ENCODE results near the gene RPL35.
A peak's percentile ranks its signal among the peaks of the same experiment; 100 is the strongest.

The RPL35 gene

DNA sequence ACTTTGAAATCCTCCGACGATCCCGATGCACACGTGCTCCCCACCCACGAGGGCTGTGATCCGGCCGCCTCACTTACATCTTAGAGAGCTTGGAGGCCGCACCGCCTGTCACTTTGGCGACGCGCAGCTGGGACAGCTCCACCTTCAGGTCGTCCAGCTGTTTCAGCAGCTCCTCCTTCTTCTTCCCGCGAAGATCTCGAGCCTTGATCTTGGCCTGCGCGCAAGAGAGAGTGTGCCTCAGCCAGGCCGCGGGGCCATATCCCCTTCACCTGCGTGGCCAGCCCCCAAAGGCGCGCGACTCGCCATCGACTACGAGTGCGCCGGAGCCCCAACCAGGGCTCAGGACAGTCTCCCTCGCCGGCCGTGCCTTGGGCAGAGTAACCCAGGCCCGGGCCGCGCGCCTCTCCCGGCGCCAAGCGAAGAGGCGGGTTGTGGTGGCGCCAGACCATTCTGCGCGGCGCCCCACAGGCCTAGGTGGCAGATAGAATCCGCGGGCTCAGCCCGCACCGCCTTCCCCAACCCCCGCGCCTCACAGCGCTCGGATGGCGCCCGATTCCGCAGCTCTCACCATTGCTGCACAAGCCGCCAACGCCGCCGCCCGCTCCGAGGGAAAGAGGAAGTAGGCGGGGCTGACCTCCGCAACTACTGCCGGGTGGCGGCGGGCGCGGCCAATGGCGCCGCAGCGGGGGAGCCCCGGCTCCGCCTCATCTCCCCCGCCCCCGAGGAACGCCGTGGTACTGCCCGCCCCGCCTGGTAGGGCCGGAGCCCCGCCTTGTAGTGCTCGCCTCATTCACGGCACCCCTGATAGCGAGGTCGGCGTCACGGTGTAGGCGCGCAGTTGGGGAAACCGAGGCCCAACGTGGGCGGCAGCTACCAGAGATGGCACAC, at the start of gene RPL35, which contains the start of gene ARPC5L:
Gene RPL35, minus strand, starts transcription at position 616 of the 888 bp plus-strand sequence. Its CDS starts 45 bp downstream, at position 571.
Gene ARPC5L, plus strand, starts transcription at position 789 of the 888 bp plus-strand sequence. CDS start 7,161 bp downstream, outside the sequence.
- DNase-seq: peak; percentile 89 to 95 (median 94)

DNA sequence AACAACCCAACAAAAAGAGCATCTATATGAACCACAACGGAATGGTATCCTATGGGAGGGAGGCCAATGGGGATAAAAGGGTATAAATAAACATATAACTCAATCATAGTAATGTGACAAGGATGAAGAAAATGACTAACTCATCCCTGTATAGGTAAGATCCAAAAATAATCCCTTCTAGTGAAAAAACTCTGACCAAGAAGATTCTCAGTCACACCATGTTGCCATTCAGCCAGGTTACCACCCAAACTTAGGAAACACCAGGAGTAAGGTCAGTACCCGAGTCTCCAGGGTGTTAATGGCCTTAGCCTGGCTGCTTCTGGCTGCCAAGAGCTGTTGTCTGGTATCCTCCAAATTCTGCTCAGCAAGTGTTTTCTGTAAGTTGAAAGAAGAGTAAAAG, 46.3 kb upstream of the RPL35 start:
- DNase-seq: no peak

GRCh38 chr9:124906966-124907365, 45.2 kb upstream of the RPL35 start:
- DNase-seq: no peak

DNA sequence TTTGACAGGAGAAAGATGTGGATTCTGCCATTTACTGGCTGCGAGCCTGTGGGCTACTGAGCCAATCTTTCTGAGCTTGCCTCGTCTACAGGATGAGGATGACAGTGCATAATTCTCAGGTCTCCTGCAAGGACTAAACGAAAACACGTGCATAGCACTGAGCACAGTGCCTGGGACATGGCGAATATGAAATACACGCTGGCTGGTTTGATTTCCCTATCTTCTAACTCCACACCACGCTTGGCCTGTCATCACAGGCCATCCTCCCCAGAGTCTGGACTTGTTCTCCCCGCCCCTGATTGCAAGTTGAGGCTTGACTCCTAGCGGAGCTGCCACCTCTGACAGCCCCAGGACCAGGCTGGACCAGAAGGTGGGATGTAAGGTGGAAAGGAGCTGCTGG, 38.1 kb upstream of the RPL35 start:
- no peak for DNase-seq

- no peak for DNase-seq
These were observed 36.1 kb upstream of the RPL35 start for GRCh38 chr9:124897570-124898460.

DNA sequence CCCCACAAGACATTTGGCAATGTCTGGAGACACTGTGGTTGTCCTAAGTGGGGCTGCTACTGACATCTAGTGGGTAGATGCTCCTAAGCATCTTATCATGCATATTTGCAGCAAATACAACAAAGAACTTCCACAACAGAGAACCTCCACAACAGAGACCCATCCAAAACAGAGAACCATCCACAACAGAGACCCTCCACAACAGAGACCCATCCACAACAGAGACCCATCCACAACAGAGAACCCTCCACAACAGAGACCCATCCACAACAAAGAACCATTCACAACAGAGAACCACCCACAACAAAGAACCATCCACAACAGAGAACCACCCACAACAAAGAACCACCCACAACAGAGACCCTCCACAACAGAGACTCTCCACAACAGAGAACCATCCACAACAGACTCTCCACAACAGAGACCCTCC, 33.0 kb upstream of the RPL35 start:
- peak; percentile 28 to 87 (median 62) for DNase-seq

- no peak for DNase-seq
These were observed 32.4 kb upstream of the RPL35 start for GRCh38 chr9:124894035-124894740.

DNA sequence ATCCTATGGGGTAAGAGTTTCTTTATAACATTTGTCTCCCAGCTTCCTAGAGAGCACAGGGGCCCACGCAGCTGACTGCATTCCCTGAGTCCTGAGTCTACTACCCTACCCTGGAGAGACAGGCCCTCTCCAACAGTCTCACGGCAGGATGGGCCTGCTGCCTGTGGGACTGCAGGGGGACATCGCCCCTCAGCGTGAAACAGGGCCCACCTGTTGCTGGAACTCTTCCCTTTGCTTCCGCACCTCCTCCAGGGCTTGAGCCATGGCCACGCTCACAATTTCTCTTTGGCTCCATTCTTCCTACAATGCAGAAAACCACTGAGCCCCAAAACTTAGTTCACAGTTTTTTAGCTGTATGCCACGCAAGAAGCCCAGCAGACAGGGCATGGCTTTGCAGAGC, 28.4 kb upstream of the RPL35 start:
- no peak for DNase-seq

GRCh38 chr9:124889006-124889405, 27.2 kb upstream of the RPL35 start:
- DNase-seq: no peak

DNA sequence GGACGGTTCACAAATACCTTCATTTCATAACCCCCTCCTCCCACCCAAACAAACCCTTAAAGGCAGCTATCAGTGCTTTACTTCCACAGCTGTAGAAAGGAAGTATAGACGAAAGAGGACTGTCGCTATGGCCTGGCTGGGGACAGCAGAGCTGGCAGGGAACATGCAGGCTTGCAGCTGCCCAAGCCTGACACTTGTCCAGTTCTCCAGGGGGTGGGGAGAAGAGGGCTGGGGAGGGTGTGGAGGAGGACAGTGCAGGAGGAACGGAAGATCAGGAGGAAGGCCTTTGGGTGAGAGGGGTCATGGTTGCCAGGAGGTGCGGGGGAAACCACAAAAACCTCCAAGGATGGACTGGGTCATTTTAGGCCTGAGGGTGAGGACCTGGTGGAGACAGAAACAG, 26.1 kb upstream of the RPL35 start:
- no peak for DNase-seq

GRCh38 chr9:124886866-124887492, 25.2 kb upstream of the RPL35 start:
- DNase-seq: no peak

DNA sequence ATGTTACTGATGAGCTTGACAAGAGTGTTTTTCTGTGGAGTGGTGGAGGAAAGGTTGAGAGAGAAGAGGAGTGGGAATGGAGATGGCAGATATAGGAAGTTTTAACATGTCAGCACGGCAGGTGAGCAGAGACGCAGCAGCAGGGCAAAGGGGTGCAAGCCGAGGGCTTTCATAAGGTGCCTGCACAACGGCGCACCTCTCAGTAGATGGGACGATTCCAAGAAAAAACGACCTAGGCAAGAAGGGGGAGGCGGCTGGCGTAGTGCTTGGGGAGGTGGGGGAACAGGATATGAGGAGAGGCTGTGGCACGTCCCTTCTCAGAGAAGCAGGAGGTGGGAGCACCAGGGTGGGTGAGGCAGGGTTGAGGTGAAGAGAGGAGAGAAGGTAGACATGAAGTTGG, 24.7 kb upstream of the RPL35 start:
- no peak for DNase-seq

DNA sequence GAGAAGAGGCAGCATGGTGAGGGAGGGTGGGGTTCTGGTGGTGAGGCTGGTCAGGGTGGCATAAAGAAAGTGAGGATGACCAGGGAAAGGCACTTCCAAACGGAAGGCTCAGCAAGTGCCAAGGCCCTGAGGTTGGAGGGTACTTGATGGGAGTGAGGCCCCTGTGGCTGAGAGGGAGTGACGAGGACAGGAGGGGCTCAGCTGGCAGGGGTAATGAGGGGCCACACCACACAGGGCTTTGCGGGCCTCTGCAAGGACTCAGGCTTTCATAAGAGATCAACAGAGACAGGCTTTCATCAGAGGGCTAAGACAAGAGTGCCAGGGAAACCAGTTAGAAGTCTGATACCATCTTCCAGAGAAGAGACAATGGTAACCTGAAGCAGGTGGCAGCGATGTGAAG, 23.8 kb upstream of the RPL35 start:
- DNase-seq: no peak

DNA sequence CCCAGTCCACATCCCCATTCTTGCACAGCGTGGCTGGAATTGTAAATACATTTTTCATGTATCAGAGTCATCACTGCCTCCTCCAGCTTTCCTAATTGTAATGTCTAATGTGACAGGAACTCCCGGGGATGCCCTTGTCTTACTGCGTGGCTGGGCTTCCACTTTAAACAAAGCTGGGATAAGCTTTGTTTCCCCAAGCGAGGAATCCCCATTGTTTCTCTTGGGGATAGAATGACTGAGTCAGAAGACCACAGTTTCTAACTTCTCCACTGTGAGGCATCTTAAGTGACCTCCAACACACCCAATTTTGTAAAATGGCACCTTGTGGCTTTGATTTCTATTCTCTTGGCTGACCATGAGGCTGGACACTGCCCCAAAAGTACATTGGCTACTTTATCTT, 22.6 kb upstream of the RPL35 start:
- DNase-seq: no peak

GRCh38 chr9:124882231-124882630, 20.5 kb upstream of the RPL35 start:
- DNase-seq: no peak

DNA sequence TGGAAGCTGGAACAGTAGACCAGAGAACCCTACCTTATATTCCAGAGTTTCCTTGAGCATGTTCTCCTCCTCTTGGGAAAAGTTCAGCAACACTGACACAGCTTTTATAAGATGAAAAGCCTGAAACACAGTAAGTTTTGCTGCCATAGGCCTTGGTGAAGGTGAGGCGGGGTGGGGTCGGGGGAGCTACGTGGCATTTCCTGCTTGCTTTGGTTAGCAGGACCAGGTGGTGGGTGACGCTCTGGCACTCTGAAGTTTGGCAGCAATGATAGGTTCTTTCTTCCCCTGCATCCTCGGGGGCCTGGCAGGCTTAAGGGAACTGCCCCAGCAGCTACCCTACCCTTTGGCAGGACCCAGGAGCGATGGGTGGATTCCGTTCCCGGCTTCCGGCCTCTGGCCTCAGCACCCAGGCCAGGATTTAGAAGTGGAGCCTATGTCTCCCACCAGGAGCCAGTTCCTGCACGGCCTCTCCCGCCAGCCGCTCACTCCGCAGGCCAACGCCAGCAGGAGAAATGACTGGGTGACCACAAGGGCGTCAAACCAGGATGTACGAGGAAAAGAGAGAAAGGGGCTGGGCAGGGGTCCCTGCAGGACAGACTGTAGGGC, 19.5 kb upstream of the RPL35 start:
- no peak for DNase-seq

DNA sequence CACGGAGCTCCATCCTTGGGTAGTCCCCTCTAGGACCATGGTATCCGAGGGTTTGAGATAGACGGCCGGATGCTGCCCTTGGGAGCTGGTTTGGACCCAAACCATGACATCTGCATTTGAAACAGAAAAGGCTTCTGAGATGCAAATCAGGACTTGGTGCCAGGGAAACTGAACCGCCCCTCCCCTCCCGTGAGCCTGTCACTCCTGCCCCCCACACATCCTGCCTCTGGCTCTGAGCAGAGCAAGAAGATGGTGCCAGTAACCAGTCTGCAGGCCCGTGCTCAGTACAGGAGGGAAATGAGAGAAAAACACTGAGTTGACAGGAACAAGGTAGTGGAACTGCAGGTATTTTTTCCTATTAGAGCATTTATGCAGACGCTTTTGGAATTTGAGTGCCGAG, 18.7 kb upstream of the RPL35 start:
- no peak for DNase-seq

DNA sequence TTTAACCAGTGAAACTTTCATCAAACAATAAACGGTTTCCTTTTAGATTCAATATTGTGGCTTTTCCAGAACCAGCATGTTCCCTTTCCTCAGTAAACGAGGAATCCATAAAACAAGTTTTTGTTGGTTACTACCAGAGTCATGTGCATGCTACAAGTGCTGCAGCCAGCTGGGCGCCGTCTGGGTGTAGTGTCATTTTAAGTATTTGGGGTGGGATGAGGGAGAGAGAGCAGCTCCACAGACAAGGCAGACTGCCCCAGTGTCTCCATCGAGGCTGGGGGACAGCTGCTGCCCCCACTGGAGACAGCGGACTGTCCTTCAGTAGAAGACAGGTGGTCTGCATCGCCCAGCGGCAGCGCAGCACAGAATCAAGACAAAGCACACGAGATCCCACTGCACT, 17.5 kb upstream of the RPL35 start:
- no peak for DNase-seq

GRCh38 chr9:124878518-124878917, 16.8 kb upstream of the RPL35 start:
- no peak for DNase-seq

DNA sequence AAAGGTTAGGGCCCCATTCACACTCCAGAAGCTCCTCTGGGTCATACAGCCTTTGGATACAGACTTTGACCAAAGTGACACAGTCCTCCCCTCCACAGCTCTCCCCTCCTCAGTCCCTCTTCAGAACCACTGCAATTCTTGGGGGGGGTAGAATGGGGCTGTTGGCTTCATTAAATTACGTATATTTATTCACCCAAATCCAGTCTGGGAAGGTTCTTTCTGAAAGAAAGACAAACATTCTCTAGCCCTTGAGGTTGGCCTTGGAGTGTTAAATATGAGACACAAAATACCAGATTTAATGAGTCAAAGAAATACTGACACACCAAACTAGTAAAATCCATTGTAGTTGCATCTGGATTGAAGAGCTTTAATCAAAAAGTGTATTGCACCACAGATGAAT, 16.3 kb upstream of the RPL35 start:
- no peak for DNase-seq

GRCh38 chr9:124877021-124877782, 15.4 kb upstream of the RPL35 start:
- no peak for DNase-seq
